G401.6 (cell line): ENCODE results near the gene ACVRL1.
A peak's percentile ranks its signal among the peaks of the same experiment; 100 is the strongest.

ENCODE experiments used
- FAIRE-seq: peaks from 2 replicates; lab custom pipeline; 2012; peaks lifted over from hg19 to GRCh38; lab: Jason Lieb, UNC

ACVRL1 gene

DNA sequence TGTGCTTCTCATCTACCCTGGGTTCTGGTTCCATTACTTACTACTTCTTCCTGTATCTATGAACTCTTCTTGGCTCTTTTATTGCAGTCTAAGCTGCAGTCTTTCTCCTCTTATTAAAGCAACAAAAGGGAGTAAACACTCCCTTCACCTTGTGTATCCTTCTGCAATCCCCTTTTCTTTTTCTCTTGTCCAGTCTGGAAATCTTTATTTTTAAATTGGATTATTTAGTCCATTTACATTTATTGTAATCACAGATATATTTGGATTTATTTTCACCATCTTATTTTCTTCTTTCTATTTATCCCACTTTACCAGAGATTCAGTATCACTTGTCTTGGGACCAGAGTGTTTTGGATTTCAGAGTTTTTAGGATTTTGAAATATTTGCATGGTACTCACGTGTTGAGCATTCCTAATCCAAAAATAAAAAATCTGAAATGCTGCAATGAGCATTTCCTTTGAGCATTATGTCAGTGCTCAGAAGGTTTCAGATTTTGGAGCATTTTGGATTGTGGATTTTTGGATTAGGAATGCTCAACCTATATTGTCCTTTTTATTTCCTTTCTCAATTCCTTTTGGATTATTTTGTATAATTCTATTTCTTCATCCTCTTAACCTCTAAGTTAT, 37.4 kb downstream of the ACVRL1 start:
- FAIRE-seq = no peak

DNA sequence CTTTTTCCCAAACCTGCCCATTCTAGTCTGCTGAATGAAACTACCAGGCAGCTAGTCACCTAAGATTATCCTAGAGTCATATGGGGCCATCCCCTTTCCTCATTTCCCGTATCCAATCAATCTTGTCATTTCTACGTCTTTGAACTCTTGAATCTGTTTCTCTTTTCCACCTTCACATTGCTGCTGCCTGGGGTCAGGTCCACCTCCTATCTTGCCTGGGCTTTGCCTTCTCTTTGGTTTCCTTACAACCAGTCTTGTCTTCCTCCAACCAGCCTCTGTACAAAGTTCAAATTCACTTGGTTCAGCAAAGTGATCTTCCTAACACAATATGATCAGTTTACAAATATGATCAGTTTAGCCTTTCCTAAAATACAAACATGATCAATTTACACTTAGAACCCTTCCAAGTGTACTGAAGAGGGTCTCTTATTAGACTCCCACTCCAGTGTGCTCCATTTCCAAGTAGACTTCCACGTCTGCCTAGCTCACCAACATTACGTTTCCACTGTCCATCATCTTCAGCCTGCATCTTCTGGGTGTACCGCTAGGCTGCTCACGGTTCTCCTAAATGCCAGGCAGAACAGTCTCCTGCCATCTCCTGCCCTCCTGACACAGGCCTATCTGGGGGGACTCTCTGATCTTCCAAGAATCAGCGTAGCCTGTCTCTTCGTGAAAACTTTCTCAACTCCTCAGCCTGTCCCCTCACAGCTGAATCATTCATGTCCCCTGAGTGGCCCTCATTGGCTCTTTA, 40.1 kb downstream of the ACVRL1 start:
- no peak for FAIRE-seq

DNA sequence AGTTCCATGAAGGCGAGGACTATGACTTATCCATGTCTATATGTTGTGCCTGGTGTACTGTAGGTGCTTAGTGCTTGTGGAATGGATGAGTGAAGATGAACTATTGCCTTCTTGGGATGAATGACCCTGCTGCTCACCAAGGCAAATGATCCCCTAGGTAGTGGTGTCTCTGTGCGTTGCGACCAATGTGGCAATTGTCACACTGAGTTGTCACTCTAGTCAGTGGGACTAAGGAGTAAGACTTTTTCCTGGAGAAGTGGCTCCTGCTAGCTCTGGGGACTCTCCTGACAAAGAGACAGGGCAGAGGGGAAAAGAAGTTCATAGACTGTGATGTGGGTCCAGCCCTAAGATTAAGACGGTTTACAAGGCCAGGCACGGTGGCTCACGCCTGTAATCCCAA, 40.8 kb downstream of the ACVRL1 start:
- no peak for FAIRE-seq

DNA sequence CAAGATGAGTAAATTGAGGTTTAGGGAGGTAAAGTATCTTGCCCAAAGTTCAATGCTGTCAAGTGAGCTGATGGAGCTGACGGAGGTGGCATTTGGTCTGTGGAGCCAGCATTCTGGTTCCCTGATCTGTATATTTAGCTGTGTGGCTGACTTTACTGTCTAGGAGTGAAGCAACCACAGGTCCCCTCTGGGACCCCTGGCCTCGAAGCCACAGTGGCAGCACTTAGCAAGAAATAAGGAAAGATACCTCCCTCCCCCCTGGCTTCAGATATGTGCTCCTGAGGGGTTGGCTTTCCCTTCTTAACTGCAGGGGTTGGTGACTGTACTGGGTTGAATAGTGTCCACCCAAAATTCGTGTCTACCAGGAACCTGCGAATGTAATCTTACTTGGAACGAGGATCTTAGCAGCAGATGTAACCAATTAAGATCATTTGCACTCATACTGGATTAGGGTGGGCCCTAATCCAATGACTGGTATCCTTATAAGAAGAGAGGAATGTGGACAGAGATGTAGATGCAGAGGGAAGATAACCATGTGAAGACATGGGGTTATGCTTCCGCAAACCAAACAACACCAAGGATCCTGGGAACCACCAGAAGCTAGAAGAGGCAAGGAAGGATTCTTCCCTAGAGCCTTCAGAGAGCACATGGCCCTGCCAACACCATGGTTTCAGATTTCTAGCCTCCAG, 42.2 kb downstream of the ACVRL1 start:
- FAIRE-seq = no peak

DNA sequence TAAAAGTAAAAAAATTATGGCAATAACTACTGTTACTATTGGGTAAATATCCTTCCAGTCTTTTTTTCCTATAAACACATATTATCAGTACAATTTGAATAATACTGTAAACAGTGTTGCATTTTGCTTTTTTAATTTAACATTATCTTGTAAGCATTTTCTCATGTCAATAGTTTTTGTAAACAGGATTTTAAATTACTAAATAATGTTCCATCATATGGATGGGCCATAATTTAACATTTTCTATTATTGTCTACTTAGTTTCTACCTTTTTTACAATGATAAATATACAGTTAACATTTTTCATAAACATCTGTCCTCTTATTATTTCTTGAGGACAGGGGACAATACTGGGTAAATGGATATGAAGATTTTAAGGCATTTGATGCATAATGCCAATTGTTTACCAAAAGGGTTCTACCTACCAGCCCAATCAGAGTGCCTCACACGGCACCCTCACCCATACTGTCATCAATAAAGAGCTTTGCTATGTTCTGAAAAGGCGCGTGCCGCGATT, 43.4 kb downstream of the ACVRL1 start:
- FAIRE-seq = peak; percentile 51

DNA sequence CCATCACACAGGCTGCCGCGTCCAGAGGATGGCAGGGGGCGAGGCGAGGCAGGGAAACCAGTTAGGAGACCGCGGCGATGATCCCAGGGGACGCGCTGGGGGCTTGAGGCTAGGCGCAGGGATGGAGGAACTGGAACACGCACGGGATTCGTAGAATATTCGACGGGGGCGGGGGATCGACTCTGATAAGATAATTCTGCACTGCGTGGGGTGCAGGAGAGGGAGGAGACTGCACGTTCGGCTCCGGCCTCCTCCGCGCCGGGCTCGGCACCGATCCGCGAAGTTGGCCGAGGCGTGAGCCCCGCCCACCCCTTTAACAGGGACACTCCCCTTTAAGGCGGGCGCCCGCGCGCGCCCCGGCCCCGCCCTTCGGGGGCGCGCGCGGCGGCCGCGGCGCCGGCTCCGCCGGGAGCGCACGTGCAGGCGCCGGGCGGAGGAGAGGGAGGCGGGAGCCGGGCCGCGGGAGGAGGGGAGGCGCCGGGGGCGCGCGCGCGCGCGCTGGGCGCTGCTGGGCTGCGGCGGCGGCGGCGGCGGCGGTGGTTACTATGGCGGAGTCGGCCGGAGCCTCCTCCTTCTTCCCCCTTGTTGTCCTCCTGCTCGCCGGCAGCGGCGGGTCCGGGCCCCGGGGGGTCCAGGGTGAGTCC, 44.0 kb downstream of the ACVRL1 start, which contains the start of gene ACVR1B:
Gene ACVR1B (plus strand): TSS at position 501 of the 644 bp plus-strand sequence. CDS start 45 bp downstream, at position 546.
- FAIRE-seq = no peak

DNA sequence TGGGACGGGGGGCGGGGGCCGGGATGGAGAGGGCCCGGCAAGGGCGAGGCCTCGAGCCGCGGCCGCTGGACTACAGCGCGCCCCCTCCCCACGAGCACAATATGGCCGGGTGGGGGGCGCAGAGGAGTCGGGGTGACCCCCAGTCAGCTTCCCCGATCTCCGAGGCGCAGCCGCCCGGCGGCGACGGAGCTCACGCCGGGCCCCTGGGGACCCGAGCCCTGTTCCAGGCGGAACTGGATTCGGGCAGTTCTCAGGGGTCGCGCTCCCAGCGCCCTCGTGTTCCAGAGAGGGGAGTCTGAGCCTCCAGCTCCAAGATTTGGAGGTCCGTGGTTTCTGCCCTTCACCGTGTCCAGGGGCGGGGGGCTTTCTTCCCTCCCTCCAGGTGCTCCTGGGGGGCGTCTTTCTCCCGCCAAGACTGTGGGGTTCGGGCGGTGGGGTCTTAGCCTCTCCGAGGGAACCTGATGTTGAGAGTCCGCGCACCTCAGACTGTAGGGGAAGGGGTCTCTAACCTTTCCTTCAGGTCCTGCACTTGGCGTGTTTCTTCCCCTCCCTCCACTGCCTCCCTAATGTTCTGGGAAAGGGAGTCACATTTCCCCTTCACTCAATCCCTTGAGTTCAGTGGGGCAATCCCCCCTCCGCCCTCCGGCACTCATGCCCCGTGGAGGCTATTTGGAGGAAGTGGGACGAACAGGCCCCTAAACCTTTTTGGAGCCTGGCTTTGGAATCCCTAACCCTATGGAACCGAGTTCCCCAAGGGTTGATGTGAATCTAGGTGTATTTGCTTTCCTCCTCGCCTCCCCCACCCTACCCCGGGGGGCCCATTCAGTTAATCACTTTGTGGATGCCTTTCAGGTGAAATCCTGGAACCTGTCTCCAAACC, 44.8 kb downstream of the ACVRL1 start:
- FAIRE-seq = no peak

DNA sequence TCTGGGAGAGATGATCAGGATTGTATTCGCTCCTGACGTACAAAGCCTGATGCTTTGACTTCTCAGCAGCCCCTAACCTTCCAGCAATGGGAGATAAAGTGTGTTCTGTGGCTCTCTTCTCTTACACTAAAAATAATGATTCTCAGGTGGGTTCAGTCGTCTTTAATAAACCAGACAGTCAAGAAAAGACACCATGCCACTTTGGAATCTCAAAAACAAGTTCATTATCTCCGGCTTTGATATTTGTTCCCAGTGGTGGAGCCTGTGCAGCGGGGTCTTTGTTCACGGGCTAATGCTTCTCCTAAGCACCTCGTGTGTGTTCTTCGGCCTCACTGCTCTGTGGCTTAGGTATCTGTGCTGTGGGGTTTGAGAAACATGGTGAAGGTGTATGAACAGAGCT, 45.8 kb downstream of the ACVRL1 start:
- FAIRE-seq = no peak

DNA sequence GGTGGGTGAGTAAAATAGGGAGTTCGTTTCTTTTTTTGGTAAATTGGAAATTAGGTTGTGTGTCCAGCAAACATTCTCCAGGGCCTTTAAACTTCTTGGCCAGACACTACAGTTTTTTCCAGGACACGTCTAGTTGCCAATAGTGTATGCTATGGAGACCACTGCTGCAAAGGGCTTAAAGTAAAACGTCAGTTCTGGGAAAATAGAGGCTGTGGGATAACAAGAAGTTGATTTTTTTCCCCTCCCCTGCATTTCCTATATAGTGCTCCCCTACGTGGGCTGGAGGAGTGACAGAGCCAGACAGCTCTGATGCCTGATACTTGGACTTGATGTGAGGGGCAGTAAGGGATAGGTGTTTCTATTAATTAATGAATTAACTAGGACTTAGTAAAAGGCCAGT, 46.6 kb downstream of the ACVRL1 start:
- no peak for FAIRE-seq

DNA sequence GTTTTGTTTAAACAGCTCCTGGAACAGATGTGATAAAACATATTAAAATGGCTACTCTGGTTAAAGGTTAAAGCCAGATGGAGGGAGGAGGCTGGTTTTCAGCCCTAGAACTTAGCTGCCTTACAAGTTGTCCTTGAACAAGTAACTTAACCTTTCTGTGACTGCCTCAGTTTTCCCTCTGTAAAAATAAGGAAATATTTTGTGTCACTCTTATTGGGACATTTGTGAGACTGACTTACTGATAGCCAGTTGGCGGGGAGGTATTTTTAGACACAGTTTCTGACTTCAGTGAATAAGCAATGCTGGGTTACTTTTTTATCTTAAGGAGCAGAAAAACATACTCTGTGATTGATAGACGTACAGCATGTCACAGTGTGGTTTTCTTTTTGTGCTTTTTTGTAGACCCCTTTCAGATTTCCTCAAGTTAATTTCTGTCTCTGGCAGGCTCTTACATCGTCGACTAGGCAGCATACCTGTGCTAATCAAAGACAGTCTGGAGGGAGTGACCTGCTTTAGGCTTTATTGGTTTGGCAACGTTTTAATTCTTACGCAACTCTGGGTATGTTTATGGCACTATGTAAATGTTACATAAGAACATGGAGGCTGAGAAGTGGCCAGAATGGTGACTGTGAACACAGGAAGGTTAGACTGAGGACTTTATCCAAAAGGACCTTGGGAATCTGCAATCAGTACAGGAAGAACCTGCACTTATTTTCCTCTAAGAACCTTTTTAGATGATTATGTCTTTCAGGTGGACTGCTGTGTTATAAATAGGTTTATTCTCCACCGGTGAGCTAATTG, 47.5 kb downstream of the ACVRL1 start:
- no peak for FAIRE-seq

DNA sequence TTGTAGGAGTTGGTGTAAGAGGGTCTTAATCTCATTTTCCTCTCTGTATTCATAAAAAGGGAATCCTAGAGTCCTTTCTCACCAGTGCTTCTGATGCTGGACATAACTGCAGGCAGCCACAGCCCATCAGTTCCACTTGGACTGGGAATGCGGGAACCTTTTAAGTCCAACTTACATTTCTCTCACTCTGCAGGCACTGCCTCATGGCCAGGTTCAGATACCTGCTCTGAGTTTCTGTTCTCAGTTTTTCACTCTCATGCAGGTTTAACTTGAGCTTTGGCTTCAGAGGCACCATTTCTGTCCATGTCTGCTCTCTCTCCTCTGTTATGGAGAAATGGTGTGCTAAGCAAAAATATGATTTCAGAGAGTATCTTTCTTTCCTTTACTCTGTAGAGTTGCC, 48.4 kb downstream of the ACVRL1 start:
- no peak for FAIRE-seq

DNA sequence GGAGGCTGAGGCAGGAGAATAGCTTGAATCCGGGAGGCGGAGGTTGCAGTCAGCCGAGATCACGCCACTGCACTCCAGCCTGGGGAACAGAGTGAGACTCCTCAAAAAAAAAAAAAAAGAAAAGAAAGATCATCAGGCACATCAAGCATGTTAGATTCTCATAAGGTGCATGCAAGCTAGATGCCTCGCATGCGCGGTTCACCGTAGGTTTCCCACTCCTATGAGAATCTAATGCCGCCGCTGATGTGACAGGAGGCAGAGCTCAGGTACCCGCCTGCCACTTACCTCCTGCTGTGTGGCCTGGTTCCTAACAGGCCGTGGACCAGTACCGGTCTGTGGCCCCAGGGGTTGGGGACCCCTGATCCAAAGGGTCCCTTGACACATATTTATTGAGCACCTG, 51.2 kb downstream of the ACVRL1 start:
- no peak for FAIRE-seq

DNA sequence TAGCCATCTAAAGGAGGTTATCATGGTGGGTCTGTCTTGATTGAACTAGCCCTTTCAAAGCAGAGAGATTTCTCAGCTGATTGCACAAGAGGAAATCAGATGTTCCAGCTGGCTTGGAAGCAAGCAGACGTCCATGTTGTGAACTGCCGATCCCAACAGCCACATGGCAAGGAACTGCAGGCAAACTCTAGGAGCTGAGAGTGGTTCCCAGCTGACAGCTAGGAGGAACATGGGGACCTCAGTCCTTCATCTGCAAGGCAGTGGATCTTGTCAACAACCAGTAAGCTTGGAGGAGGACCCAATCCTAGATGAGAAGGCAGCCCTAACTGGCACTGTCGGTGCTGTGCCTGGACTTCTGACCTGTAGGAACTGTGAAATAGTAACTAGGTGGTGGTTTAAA, 51.9 kb downstream of the ACVRL1 start:
- FAIRE-seq = no peak

DNA sequence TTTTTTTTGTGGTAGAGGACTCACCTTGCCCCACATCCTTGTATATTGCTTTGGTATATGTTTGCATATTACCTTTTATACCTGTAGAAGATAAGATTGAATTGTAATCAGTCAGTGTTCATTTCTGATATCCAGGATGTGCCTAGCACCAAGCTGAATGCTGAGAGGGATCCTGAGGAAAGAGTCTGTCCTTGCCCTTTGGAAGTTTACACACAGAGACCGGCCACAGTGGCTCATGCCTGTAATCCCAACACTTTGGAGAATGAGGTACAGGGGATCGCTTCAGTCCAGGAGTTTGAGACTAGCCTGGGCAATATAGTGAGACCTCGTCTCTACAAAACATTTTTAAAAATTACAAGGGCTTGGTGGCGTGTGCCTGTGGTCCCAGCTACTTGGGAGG, 52.6 kb downstream of the ACVRL1 start:
- FAIRE-seq = no peak

DNA sequence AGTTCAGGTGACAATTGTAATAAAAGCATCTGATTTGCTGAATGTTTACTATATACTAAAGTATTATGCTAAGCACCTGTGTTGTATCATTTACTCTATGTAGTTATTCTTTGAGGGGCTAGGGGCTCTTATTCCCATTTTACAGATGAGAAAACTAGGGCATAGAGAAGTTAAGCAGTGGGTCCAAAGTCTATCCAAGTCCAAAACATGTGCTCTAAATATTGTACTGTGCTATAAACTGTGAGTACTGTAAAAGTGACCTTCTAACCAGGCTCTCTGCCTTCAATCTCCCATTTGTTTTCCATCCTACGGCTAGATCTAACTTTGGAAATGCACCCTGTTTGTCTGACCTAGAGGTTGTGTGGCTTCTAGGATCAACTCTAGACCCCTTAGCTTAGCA, 53.2 kb downstream of the ACVRL1 start:
- FAIRE-seq = no peak

DNA sequence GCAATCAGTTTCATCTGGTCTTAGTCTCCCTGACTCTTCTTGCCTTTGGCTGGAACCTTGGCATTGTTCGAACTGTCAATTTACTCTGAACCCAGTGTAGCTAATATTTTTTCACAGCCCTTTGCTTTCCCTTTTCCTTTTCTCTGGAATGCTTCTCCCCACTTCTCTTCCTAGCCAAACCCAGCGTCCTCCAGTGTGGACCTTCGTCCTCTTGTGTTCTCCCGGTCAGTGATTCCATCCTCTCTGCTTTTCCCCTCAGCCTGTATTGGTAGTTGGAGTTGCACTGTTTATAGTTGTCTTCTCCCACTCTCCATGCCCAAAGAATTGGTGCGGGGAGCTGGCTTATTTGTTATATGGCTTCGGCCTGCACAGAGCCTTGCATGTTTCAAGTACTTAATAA, 53.6 kb downstream of the ACVRL1 start:
- FAIRE-seq = no peak

DNA sequence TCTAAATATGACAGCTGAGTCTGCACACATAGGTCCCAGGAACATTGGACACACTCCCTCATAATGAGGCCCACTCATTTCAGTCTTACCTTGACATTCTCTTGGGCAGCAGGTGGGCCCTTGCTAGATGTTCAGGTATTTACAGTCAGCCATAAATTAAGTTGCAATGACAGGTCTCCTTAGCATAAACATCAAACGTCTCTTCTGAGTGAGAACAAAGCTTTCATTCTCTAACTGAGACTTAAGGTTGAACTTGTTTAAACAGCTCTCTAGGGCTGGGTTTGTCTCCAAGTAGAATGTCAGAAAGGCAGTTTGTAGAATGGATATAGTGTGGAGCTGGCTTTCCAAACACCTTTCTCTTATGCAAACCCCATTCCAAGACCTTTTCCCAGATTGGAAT, 54.5 kb downstream of the ACVRL1 start:
- no peak for FAIRE-seq

DNA sequence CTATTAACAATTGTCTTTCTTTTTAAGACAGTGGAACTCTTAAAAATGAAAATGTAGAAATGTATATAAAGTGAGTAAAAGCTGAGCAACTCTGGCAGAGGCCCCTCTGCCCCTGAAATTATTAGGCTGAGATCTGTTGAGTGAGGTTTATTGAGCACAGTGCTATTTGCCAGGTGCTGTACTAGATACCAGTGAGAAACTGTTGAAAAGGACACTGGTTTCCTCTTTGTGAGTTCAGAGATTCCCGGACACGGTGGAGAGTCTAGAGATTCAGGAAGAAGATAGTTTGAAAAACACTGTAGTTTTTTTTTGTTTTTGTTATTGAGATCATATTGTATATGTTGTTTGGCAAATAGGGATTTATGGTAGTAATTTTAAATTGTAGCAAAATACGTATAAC, 55.4 kb downstream of the ACVRL1 start:
- FAIRE-seq = no peak

DNA sequence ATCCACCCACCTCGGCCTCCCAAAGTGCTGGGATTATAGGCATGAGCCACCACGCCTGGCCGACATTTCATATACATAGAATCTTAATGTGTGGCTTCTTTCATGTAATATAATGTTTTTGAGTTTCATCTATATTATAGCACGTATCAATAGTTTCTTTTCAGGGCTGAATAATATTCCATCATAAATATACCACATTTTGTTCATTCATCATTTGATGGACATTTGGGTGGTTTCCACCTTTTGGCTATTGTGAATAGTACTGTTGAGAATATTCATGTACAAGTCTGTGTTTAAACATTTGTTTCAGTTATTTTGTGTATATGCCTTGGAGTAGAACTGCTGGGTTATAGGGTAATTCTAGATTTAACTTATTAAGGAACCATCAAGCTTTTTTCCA, 56.2 kb downstream of the ACVRL1 start:
- FAIRE-seq = no peak

DNA sequence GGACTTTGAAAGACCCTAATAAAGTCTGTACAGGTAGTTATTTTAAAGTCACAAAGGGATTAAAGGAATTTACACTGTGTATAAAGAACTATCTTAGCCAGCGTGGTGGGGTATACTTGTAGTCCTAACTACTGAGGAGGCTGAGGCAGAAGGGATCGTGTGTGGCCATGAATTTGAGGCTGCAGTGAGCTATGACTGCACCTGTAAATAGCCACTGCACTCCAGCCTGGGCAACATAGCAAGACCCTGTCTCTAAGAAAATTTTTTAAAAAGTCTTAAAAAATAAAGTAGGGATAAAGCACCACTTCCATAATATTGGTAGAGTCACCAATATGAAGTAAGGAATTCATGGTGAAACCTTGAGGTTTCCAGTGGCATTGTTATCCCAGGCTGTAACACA, 62.3 kb downstream of the ACVRL1 start:
- no peak for FAIRE-seq
